Cardiac fibroblast (primary cell): ENCODE results near the gene CSAG3.
"Not testable (repeated sequence)": the region's sequence is repeated elsewhere in the genome, so short reads cannot be mapped to it uniquely, and the experiment has no call there.

Experiments
- DNase-seq, 2 donors: peaks; one replicate each; pipeline versions ENCODE4 v3.0.0 to v3.0.0-alpha.2; 2010; ENCODE audit warnings: low read depth in 2 of 2
- H3K4me3 ChIP-seq, 2 donors: replicated peaks in 1 of 2; 1 replicate in 1 of 2; 2 replicates in 1 of 2; pipeline ENCODE4 v1.5.1; 2011; ENCODE audit warnings: low read depth in 2 of 2, low read length in 2 of 2, mild to moderate bottlenecking in 2 of 2, moderate library complexity in 1 of 2
- CTCF ChIP-seq: IDR thresholded peaks from one replicate; pipeline ENCODE4 v1.5.1; 2011; ENCODE audit warnings: low read depth, mild to moderate bottlenecking, low read length, inconsistent platforms

Gene CSAG3

GRCh38 chrX:152738560-152738959 lies 20.5 kb upstream of the CSAG3 start:
- H3K4me3 ChIP-seq, result no peak overlapping the region
- no peak for DNase-seq
- TF ChIP-seq CTCF, result no peak

GRCh38 chrX:152753686-152754650 lies 5.0 kb upstream of the CSAG3 start, which contains the start of gene MAGEA2:
Gene MAGEA2 (minus strand): TSS chrX:152753842. CDS start chrX:152751363, 2,479 bp downstream.
- DNase-seq, H3K4me3 ChIP-seq: not testable (repeated sequence)

- H3K4me3 ChIP-seq, DNase-seq: not testable (repeated sequence)
Measured at GRCh38 chrX:152754871-152755270, 4.1 kb upstream of the CSAG3 start.

GRCh38 chrX:152759544-152759943 lies 526 bp downstream of the CSAG3 start:
- H3K4me3 ChIP-seq, DNase-seq: not testable (repeated sequence)

- not testable (repeated sequence) for H3K4me3 ChIP-seq, DNase-seq
Measured at GRCh38 chrX:152761582-152761981, 2.6 kb downstream of the CSAG3 start.

- not testable (repeated sequence) for DNase-seq, H3K4me3 ChIP-seq
Measured at GRCh38 chrX:152766562-152766961, 7.5 kb downstream of the CSAG3 start.

GRCh38 chrX:152769549-152770289 lies 10.7 kb downstream of the CSAG3 start, which contains the start of gene MAGEA6:
Gene MAGEA6 (minus strand): TSS chrX:152769689. CDS start chrX:152767650, 2,039 bp downstream.
- not testable (repeated sequence) for DNase-seq, H3K4me3 ChIP-seq

- DNase-seq, H3K4me3 ChIP-seq: not testable (repeated sequence)
Measured at GRCh38 chrX:152787062-152787461, 28.0 kb downstream of the CSAG3 start.

GRCh38 chrX:152798945-152799344 lies 39.9 kb downstream of the CSAG3 start:
- TF ChIP-seq CTCF, result no peak
- no peak overlapping the region for H3K4me3 ChIP-seq
- DNase-seq, result no peak

GRCh38 chrX:152806035-152806434 lies 47.0 kb downstream of the CSAG3 start:
- no peak for DNase-seq

More at GRCh38 chrX:152806035-152806434, 47.0 kb downstream of the CSAG3 start:
- no peak overlapping the region for H3K4me3 ChIP-seq
- TF ChIP-seq CTCF, result no peak
